Activated gamma-delta T cell treated with anti-CD3 and anti-CD28 coated beads, Interleukin-2, amount 50 U/mL, for 16 hours (primary cell): Measurements from ENCODE around the gene PCDHB1.

ENCODE experiments used
- DNase-seq: peaks from one replicate; pipeline ENCODE4 v3.0.0-alpha.2; 2020; ENCODE audit warnings: low read depth

The PCDHB1 gene

GRCh38 chr5:141050622-141051520 lies at the start of gene PCDHB1:
PCDHB1 (plus strand) TSS chr5:141051374; CDS start chr5:141051471, 97 bp downstream.
- no peak for DNase-seq

- DNase-seq, result no peak
Observed at GRCh38 chr5:141001446-141001843, 49.7 kb upstream of the PCDHB1 start.

- DNase-seq, result no peak
Observed at GRCh38 chr5:141001844-141002604, 49.1 kb upstream of the PCDHB1 start.

- DNase-seq, result no peak
Observed at GRCh38 chr5:141002605-141002965, 48.6 kb upstream of the PCDHB1 start.

- no peak for DNase-seq
Observed at GRCh38 chr5:141003031-141003430, 48.1 kb upstream of the PCDHB1 start.

- no peak for DNase-seq
Observed at GRCh38 chr5:141003791-141004611, 47.2 kb upstream of the PCDHB1 start.

- DNase-seq, result no peak
Observed at GRCh38 chr5:141007791-141008190, 43.4 kb upstream of the PCDHB1 start.

GRCh38 chr5:141010047-141010793 lies 41.0 kb upstream of the PCDHB1 start:
- no peak for DNase-seq

- no peak for DNase-seq
Observed at GRCh38 chr5:141017943-141018342, 33.2 kb upstream of the PCDHB1 start.

- DNase-seq, result no peak
Observed at GRCh38 chr5:141022384-141022783, 28.8 kb upstream of the PCDHB1 start.

- DNase-seq, result no peak
Observed at GRCh38 chr5:141031006-141031405, 20.2 kb upstream of the PCDHB1 start.

GRCh38 chr5:141032626-141033025 lies 18.5 kb upstream of the PCDHB1 start:
- no peak for DNase-seq

- DNase-seq, result no peak
Observed at GRCh38 chr5:141039061-141039460, 12.1 kb upstream of the PCDHB1 start.

GRCh38 chr5:141039517-141039916 lies 11.7 kb upstream of the PCDHB1 start:
- no peak for DNase-seq

- DNase-seq, result no peak
Observed at GRCh38 chr5:141040093-141040770, 10.9 kb upstream of the PCDHB1 start.

- DNase-seq, result no peak
Observed at GRCh38 chr5:141040771-141041426, 10.3 kb upstream of the PCDHB1 start.

GRCh38 chr5:141041427-141041785 lies 9.8 kb upstream of the PCDHB1 start:
- no peak for DNase-seq

GRCh38 chr5:141042555-141042954 lies 8.6 kb upstream of the PCDHB1 start:
- DNase-seq, result no peak

GRCh38 chr5:141051521-141051866 lies 320 bp downstream of the PCDHB1 start:
- no peak for DNase-seq

- no peak for DNase-seq
Observed at GRCh38 chr5:141077826-141078225, 26.7 kb downstream of the PCDHB1 start.

- DNase-seq, result no peak
Observed at GRCh38 chr5:141082228-141082627, 31.1 kb downstream of the PCDHB1 start.
